Activated CD4-positive, alpha-beta T cell treated with anti-CD3 and anti-CD28 coated beads for 24 hours (primary cell): Measurements from ENCODE around the gene TP53.

Source experiments
- DNase-seq, 2 donors: peaks; one replicate each; pipeline ENCODE4 v3.0.0-alpha.2; 2020; ENCODE audit warnings: low read depth in 2 of 2

TP53 gene

GRCh38 chr17:7706631-7707354 lies 19.5 kb upstream of the TP53 start:
- DNase-seq = no peak

DNA sequence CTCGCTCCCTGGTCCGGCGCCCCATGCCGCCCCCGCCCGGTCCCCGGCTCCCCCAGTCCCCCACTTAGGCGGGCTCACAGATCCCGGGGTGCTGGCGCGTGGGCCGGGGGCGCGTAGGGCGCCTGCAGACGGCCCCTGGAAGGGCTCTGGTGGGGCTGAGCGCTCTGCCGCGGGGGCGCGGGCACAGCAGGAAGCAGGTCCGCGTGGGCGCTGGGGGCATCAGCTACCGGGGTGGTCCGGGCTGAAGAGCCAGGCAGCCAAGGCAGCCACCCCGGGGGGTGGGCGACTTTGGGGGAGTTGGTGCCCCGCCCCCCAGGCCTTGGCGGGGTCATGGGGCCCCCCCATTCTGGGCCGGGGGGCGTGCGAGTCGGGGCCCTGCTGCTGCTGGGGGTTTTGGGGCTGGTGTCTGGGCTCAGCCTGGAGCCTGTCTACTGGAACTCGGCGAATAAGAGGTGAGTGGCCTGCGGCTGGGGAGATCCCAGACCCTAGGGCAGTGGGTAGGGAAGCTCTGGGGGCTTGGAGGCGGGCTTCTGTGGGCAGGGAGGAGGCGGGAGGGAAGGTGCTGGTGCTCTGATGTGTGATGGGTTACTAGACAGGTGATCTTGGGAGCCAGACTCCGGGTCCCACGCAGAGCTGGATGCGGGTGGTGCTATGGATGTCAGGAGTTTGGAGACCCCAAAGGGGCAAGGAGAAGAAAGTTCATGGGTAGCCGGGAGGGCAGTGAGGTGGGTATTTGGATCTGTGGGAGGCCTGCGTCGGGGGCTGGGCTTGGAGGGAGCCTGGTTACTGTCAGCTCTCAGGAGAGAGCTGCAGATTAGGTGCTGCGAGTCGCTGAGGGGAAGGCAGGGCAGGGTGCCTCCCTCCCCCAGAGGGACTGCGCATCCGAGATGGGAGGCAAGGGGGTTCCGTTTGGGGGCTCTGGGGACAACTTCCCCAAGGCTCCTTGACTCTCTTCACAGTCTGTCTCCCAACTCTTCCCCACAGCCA lies 18.3 kb upstream of the TP53 start:
- DNase-seq = no peak

DNA sequence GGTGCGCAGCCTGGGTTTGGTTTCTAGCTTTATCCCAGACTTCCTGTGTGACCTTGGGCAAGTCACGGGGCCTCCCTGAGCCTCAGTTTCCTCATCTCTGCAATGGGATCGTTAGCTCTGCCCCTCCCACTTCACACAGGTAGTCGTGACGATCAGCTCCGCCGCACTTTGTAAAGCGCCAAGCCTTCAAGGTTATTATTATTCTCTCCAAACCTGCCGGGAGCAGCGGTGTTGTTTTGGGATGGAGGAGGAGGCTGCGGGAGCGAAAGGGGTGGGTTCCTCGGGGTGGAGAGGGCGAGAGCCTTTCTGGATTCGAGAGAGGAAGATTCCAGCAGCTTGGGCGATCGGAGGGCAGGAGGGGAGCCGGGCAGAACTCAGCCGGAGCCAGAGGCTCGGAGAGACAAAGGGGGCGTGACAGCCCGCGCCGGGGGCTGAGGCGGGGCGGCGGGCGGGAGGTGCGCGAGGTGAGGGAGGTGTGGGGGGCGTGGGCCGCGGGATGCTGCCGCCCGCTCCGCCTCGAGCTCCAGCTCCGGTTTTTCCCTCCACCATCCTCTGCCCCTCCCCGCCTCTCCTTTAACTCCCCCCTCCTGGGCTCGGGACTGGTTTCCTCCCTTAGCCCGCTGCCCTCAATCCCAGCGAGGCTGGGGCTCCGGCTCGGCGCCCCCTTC lies 17.4 kb upstream of the TP53 start, which contains the start of gene EFNB3:
TSS of gene EFNB3 (plus strand) at position 602 of the 668 bp plus-strand sequence. CDS start 397 bp downstream, outside the sequence.
- no peak for DNase-seq

DNA sequence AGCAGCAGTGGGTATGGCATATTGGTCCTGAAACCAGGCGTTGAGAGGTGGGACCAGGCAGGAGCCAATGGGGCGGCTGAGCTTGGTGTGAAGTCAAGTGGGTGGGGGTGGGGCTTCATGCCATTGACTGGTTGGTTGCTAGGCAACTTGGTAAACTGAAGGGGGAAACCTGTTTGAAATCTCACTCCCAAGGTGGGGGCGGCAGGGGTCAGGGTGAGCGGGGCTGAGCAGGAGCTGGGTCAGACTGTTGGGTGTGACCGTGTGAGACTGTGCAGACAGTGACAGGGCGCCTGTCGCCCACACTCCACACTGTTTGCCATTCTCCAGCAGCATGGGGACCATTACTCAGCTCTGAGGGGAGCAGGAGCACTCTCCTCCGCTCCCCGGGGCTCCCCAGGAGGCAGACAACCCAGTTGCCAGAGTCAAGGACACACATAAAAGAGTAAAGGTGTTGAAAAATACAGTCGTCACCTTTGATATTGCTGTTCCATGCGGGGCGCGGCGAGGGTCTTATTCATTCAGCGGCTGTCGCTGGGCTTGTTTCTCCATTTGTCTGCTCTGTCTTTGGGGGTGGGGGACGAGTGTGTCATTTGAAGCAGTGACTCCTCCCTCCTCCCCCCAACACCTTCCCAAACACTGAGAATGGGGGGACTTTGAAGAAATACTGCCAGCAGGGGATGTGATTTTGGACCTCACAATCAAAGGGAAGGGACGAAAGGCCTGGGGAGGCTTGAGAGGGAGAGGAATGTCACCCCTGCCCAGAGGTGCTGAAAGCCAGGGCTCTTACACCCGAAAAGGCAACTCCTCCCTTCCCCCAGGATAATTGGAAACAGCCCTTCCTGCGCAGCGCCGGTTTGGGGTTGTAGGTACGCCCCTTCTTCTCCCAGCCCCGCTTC lies 16.5 kb upstream of the TP53 start:
- no peak for DNase-seq

DNA sequence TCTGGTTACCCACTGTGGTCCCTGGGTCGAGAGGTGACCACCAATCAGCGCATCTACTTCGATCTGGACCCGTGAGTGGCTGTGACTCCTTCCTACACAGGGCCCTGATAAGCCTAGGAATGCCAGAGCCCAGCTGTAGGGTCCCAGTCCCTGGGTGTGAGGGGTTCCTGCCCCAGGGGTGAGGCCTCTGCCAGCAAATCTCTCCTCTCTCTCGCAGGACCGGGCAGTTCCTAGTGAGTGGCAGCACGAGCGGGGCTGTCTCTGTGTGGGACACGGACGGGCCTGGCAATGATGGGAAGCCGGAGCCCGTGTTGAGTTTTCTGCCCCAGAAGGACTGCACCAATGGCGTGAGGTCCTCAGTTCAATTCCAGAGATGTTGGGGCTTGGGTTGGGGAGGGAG lies 15.5 kb upstream of the TP53 start:
- DNase-seq = no peak

GRCh38 chr17:7701681-7702080 lies 14.4 kb upstream of the TP53 start:
- no peak for DNase-seq

DNA sequence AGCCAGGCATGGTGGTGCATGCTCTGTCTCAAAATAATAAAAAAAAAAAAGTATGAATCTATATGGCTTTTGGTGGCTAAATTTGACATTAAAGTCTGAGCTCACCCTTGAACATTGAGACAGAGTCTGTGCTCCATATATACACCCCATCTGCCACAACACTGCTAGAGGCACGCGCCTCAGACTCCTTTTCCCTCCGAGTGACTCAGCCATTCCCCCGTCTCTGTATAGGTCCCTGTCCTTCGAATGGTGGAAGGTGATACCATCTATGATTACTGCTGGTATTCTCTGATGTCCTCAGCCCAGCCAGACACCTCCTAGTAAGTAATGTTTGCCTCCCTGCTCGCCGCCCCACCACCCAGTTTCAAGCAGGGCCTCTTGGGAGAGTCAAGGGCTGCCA lies 13.2 kb upstream of the TP53 start:
- DNase-seq = no peak

DNA sequence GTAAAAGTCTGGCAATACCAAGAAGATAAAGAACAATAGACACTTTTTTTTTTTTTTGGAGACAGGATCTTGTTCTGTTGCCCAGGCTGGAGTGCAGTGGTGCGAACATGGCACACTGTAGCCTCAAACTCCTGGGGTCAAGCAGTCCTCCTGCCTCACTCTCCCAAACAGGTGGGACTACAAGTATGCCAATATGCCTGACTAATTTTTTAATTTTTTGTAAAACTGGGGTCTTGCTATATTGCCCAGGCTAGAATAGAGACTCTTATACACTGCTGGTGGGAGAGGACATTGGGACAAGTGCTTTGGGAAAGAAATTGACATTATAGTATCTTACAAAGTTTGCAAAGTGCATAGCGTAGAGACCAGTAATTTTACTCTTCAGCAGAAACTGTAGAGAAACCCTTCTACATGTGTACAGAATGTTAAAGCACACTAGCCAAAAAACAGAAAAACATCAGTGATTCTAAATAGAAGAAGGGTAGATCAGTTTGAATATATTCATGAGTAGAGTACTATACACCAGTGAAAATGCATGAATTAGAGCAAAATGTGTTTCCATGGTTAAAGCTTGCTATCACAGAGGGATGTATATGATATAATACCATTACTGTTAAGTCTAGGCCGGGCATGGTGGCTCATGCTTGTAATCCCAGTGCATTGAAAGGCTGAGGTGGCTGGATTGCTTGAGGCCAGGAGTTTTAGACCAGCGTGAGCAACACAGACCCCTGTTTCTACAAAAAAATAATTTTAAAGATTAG lies 10.7 kb upstream of the TP53 start:
- no peak for DNase-seq

DNA sequence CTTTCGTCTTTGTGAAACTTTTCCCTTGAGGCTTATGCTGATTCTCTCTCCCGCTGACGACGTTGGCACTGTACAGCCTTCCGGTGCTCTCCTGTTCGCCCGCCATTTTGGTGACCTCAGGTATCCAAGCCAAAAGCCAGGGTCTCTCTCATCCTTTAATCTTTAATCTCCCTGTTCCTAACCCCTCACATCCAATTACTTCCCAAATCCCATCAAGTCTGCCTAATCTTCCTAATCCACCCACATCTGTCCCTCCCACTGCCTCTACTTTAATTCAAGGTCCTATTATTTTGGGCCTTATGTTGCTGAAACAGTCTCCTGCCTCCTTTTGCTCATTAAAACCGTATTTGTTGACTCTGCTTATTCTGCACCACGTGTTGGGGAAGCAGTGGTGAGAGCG lies 8.3 kb upstream of the TP53 start:
- DNase-seq = no peak

- no peak for DNase-seq
Measured at GRCh38 chr17:7688808-7689316, 1.6 kb upstream of the TP53 start.

DNA sequence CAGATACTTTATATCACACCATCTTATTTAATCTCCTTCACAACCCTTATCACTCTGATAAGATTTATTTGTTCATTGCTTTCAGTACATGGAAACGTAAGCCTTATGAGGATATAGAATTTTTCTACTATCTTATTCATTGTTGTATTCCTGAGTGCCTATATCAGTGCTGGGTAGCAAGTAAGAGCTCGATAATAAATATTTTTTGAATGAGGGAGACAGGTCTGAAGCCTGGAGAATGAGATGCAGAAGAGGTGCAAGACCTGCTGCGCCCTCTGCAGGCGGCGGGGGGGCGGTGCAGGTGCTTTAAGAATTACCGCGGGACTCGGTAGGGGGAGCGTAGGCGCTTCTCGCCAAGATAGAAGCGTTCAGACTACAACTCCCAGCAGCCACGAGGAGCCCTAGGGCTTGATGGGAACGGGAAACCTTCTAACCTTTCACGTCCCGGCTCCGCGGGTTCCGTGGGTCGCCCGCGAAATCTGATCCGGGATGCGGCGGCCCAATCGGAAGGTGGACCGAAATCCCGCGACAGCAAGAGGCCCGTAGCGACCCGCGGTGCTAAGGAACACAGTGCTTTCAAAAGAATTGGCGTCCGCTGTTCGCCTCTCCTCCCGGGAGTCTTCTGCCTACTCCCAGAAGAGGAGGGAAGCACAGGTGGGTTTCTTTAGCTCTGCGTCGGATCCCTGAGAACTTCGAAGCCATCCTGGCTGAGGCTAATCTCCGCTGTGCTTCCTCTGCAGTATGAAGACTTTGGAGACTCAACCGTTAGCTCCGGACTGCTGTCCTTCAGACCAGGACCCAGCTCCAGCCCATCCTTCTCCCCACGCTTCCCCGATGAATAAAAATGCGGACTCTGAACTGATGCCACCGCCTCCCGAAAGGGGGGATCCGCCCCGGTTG lies 868 bp upstream of the TP53 start, which contains the start of gene WRAP53:
TSS of gene WRAP53 (plus strand) at position 570 of the 900 bp plus-strand sequence. CDS start at position 742, 172 bp downstream.
- DNase-seq = peak; percentile 92 to 94

DNA sequence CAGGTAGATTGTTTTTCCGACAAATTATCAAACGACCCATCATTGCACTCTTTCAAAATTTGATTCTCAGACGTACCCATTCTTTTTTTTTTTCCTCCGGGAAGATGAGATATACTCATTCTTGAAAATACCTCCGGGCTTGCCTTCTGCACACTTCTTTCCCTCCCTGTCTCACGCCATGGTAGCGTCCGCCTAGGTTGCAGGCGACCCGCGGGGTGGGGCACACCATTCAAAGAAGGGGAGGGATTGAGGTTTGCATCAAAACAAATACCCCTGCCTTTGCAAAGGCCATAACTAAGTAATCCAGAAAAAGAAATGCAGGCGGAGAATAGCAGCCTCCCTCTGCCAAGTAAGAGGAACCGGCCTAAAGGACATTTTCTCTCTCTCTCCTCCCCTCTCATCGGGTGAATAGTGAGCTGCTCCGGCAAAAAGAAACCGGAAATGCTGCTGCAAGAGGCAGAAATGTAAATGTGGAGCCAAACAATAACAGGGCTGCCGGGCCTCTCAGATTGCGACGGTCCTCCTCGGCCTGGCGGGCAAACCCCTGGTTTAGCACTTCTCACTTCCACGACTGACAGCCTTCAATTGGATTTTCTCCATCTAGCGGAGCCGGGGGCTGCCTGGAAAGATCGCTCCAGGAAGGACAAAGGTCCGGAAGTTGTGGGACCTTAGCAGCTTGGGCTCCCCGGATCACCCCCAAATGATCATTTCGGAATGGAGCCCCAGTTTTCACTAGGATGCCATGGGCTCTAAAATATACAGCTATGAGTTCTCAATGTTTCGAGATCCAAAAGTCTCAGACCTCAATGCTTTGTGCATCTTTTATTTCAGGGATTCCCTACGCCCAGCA lies 843 bp downstream of the TP53 start:
- DNase-seq = peak; percentile 62 to 65

- DNase-seq = peak; percentile 78 to 85
Measured at GRCh38 chr17:7685533-7686221, 1.6 kb downstream of the TP53 start.

GRCh38 chr17:7684851-7685532 lies 2.3 kb downstream of the TP53 start:
- no peak for DNase-seq

DNA sequence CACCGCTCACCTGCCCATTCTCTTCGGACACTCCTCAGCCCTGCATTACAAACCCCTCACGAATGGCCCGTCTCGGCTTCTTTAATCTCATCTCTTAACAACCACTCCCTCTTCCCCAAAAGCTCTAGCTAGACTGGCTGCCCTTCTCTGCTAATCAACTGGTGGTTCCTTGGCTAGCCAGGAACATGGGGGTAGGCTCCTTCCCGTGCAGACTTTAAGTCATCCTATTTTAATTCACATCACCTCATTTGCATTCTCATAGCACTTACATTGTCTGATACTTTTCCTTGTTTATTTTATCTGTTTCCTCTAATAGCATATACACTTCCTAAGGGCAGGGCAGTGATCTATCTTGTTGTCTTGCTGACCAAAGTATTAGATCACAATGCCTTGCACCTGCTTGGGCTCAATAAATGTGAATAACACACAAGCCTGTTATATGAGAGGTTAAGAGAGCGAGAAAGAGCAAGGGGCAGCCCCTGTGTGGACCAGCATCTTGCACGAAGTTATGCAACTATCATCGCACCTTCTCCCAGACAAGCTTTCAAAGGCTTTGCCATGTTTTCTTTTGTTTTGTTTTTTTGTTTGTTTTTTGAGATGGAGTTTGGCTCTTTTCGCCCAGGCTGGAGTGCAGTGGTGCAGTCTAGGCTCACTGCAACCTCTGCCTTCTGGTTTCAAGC lies 9.8 kb downstream of the TP53 start:
- no peak for DNase-seq

GRCh38 chr17:7676533-7676932 lies 10.8 kb downstream of the TP53 start:
- no peak for DNase-seq
